Measurements from ENCODE around the gene TSHZ2. TPM values are rescaled to one million over a fixed set of nuclear protein-coding genes. Genes with fewer than 3 reads are reported as not detected.

Gene TSHZ2
- total and polyA plus RNA-seq, 2 donors (not counting 3 experiments of a cell fraction or from before 2014, with no cell fraction given) = not detected

DNA sequence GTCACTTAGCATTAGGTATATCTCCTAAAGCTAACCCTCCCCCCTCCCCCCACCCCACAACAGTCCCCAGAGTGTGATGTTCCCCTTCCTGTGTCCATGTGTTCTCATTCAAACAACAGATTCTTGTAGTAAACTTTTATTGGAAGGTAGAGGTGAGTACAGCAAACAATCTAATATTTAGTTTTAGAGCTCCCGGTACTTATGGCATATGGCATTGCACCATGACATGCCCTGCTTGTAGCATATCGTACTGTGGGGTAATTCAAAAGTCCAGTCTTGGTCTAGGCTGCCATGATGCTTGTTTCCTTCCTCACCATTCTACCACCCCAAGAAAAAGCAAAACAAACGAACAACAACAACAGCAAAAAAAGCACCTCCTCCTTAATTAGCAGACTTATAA lies 332.0 kb downstream of the TSHZ2 start:
- dilution Hi-C loops (cut with MboI; ENCODE audit: extremely low pct_ligation_motif_present, low sequenced_read_pairs) (no loop called here), intact Hi-C loops (cut with micrococcal nuclease) (no loop called here)
- Histone ChIP-seq H3K27ac (ENCODE audit: insufficient read depth, low read depth, low read length) (no peak overlapping the region), H3K27me3 (ENCODE audit: control insufficient read depth in 2 of 2, insufficient read depth in 2 of 2, low read length in 2 of 2) (no peaks in the 10 kb centered on the region), H2AFZ (ENCODE audit: low read depth, low read length) (no peak overlapping the region), H3K4me1 (ENCODE audit: control insufficient read depth, extremely low read depth, insufficient read depth, low read length) (no peaks in the 10 kb centered on the region), H3K9me1 (replicated peaks; ENCODE audit: control insufficient read depth, extremely low read depth, insufficient read depth, low read length) (no peaks in the 10 kb centered on the region), H3K4me3 (replicated peaks in 1 of 3; ENCODE audit: insufficient read depth in 1 of 3, low read depth in 1 of 3, low read length in 3 of 3) (no peak overlapping the region), H3K36me3 (ENCODE audit: control insufficient read depth in 2 of 2, extremely low read depth in 1 of 2, insufficient read depth in 2 of 2, low read length in 2 of 2) (no peaks in the 10 kb centered on the region), H3K79me2 (ENCODE audit: control insufficient read depth, insufficient read depth, low read length) (no peaks in the 10 kb centered on the region), H3K9me3 (replicated peaks; ENCODE audit: control insufficient read depth, insufficient read depth, low read length) (no peaks in the 10 kb centered on the region), H3K9ac (replicated peaks; ENCODE audit: extremely low read depth, insufficient read depth, low read length) (no peak overlapping the region), H4K20me1 (replicated peaks; ENCODE audit: control insufficient read depth, extremely low read depth, insufficient read depth, low read length) (no peaks in the 10 kb centered on the region), H3K4me2 (ENCODE audit: insufficient read depth, low read length) (no peak overlapping the region)
- BruUV-seq (replicated peaks) = no TSS peak
- no peak for DNase-seq (ENCODE audit: low read depth, low spot score)
- no peak for FAIRE-seq
- ChIA-PET POLR2A (no interaction called here), CTCF (no interaction called here)
- TF ChIP-seq, protein P1, sequence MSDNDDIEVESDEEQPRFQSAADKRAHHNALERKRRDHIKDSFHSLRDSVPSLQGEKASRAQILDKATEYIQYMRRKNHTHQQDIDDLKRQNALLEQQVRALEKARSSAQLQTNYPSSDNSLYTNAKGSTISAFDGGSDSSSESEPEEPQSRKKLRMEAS (IDR thresholded peaks at IDR 0.05; ENCODE audit: insufficient read depth, insufficient read length) = no peak
- TF ChIP-seq GATA2 (IDR thresholded peaks at IDR 0.05; ENCODE audit: insufficient read depth, insufficient read length, low read depth, low read length) = no peak
- TF ChIP-seq FOS (IDR thresholded peaks at IDR 0.05; ENCODE audit: borderline replicate concordance, insufficient read depth, low read length) = no peak
- TF ChIP-seq, protein P2, sequence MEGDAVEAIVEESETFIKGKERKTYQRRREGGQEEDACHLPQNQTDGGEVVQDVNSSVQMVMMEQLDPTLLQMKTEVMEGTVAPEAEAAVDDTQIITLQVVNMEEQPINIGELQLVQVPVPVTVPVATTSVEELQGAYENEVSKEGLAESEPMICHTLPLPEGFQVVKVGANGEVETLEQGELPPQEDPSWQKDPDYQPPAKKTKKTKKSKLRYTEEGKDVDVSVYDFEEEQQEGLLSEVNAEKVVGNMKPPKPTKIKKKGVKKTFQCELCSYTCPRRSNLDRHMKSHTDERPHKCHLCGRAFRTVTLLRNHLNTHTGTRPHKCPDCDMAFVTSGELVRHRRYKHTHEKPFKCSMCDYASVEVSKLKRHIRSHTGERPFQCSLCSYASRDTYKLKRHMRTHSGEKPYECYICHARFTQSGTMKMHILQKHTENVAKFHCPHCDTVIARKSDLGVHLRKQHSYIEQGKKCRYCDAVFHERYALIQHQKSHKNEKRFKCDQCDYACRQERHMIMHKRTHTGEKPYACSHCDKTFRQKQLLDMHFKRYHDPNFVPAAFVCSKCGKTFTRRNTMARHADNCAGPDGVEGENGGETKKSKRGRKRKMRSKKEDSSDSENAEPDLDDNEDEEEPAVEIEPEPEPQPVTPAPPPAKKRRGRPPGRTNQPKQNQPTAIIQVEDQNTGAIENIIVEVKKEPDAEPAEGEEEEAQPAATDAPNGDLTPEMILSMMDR (IDR thresholded peaks at IDR 0.05; ENCODE audit: extremely low read depth in 1 of 2, insufficient read depth in 1 of 2, low read depth in 1 of 2, low read length in 2 of 2) = no peak

DNA sequence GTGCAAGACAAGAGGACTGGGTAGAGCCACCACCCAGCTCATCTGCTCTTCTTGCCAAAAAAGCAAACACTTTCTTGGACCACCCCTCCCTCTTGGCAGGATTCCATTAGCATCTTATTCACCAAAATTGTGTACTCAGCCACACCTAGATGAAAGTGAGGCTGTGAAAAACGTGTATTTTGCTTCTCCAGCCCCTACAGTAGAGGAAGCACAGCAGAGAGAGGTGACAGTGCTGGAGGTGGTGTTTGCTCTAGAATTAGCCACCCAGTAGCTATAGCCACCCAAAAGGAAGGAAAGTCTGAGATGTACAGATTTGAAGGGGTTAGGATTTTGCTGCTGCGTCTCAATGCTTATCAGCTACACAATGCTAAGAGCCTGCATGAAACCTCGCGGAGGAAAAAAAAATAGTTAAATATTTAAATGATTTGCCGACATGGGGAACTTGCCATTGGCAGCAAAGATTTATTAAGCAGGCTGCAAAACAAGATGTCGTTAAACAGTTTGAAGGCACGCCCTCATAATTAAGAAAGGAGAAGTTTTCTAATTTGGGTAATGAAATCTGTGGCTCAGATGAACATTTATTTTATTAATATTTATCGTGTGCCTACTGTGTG lies 334.1 kb downstream of the TSHZ2 start:
- intact Hi-C loops (cut with micrococcal nuclease) = no loop called here
- Histone ChIP-seq H3K27ac (ENCODE audit: insufficient read depth, low read depth, low read length) (no peak overlapping the region), H3K36me3 (ENCODE audit: control insufficient read depth in 2 of 2, extremely low read depth in 1 of 2, insufficient read depth in 2 of 2, low read length in 2 of 2) (no peaks in the 10 kb centered on the region), H3K79me2 (ENCODE audit: control insufficient read depth, insufficient read depth, low read length) (no peaks in the 10 kb centered on the region), H3K27me3 (ENCODE audit: control insufficient read depth in 2 of 2, insufficient read depth in 2 of 2, low read length in 2 of 2) (no peaks in the 10 kb centered on the region), H4K20me1 (replicated peaks; ENCODE audit: control insufficient read depth, extremely low read depth, insufficient read depth, low read length) (no peaks in the 10 kb centered on the region), H3K4me1 (ENCODE audit: control insufficient read depth, extremely low read depth, insufficient read depth, low read length) (no peaks in the 10 kb centered on the region), H3K9ac (replicated peaks; ENCODE audit: extremely low read depth, insufficient read depth, low read length) (no peak overlapping the region), H3K4me2 (ENCODE audit: insufficient read depth, low read length) (no peak overlapping the region), H3K9me1 (replicated peaks; ENCODE audit: control insufficient read depth, extremely low read depth, insufficient read depth, low read length) (no peaks in the 10 kb centered on the region), H2AFZ (ENCODE audit: low read depth, low read length) (no peak overlapping the region), H3K9me3 (replicated peaks; ENCODE audit: control insufficient read depth, insufficient read depth, low read length) (no peaks in the 10 kb centered on the region), H3K4me3 (replicated peaks in 1 of 3; ENCODE audit: insufficient read depth in 1 of 3, low read depth in 1 of 3, low read length in 3 of 3) (no peak overlapping the region)
- TF ChIP-seq FOS (IDR thresholded peaks at IDR 0.05; ENCODE audit: borderline replicate concordance, insufficient read depth, low read length) (no peak), MYC (IDR thresholded peaks at IDR 0.05; ENCODE audit: low read depth, low read length) (no peak), POLR2A (IDR thresholded peaks at IDR 0.05; ENCODE audit: low read depth, low read length) (no peak), EZH2 (IDR thresholded peaks at IDR 0.05; ENCODE audit: borderline replicate concordance, low read depth, low read length, severe bottlenecking) (no peak), POLR2AphosphoS5 (IDR thresholded peaks at IDR 0.05; ENCODE audit: insufficient read depth, low read depth, low read length) (no peak), JUN (IDR thresholded peaks at IDR 0.05; ENCODE audit: borderline replicate concordance, insufficient read depth, insufficient read length, low read depth) (no peak), GATA2 (IDR thresholded peaks at IDR 0.05; ENCODE audit: insufficient read depth, insufficient read length, low read depth, low read length) (no peak)
- TF ChIP-seq, protein P2 (IDR thresholded peaks at IDR 0.05; ENCODE audit: extremely low read depth in 1 of 2, insufficient read depth in 1 of 2, low read depth in 1 of 2, low read length in 2 of 2) = no peak
- TF ChIP-seq, protein P1 (IDR thresholded peaks at IDR 0.05; ENCODE audit: insufficient read depth, insufficient read length) = no peak
- POLR2A ChIA-PET = no interaction called here
- no peak for FAIRE-seq
- dilution Hi-C loops (cut with MboI; ENCODE audit: extremely low pct_ligation_motif_present, low sequenced_read_pairs) = no loop called here
- BruUV-seq (replicated peaks) = no TSS peak
- CTCF ChIA-PET = no interaction called here
- no peak for DNase-seq (ENCODE audit: low read depth, low spot score)
